T-helper 1 cell treated with Interleukin-12 subunit alpha and Interleukin-12 subunit beta and Interleukin-4 antibody, amounts not matched to agents 30 ng/mL and 1 ng/mL, for 36 hours (primary cell): ENCODE measurements around the gene RAB21. TPM values are rescaled to one million over a fixed set of nuclear protein-coding genes. Genes with fewer than 3 reads are reported as not detected.
"Not testable (repeated sequence)": the region's sequence is repeated elsewhere in the genome, so short reads cannot be mapped to it uniquely, and the experiment has no call there.

ENCODE experiments used
- intact Hi-C: fragments of 100-400 bp; cut with micrococcal nuclease; formaldehyde crosslinking; loops from one replicate; pipeline ENCODE4 v1.15.1; 2024
- total RNA-seq: library from RNA; stranded (reverse); gene quantifications from 2 replicates; pipeline ENCODE4 v1.2.3, GENCODE V29; 2022

RAB21 gene
- total RNA-seq, 1 donor from 2014 or later, result 63.3 TPM

DNA sequence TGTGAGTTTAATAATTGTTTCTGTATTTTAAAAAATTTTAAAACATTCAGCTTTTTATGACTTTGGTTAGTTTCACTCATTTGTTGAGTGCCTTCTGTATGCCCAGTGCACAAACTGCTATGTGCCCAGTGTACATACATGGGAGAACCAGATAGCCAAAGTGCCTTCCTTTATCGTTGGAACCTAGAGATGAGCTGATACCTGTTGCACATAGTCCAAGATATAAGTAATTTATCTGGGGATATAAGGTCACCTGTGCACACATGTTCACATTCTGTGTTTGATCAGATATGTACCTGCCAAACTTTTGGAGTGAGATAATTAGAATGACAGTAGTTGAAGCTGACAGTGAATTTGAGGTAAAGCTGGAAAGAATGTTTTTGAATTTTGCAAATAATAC lies 37.9 kb downstream of the RAB21 start:
- intact Hi-C loops, result no loop called here

DNA sequence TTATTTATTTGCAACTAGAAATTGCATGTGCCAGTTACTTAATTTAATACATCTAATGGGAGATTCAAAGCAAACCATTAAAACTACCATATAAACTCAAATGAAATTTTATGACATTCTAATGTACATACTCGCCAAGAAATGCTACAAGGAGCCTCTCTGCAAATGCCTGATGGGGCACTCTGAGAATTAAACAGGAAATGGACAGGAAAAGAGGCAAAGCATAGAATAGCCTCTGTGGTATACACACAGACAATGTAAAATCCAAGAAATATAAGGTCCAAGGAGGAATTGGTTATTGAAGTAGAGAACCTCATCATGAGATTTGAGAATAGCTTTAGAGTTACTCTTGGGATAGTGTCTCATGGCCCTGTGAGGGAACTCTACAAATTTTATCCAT lies 41.2 kb downstream of the RAB21 start:
- intact Hi-C loops, result no loop called here

- intact Hi-C loops, result no loop called here
Measured at GRCh38 chr12:71797531-71797930, 42.9 kb downstream of the RAB21 start.

- intact Hi-C loops, result no loop called here
Measured at GRCh38 chr12:71799106-71799505, 44.4 kb downstream of the RAB21 start.

- intact Hi-C loops, result no loop called here
Measured at GRCh38 chr12:71800177-71800576, 45.5 kb downstream of the RAB21 start.

GRCh38 chr12:71804505-71804904 lies 49.8 kb downstream of the RAB21 start:
- intact Hi-C loops, result no loop called here

DNA sequence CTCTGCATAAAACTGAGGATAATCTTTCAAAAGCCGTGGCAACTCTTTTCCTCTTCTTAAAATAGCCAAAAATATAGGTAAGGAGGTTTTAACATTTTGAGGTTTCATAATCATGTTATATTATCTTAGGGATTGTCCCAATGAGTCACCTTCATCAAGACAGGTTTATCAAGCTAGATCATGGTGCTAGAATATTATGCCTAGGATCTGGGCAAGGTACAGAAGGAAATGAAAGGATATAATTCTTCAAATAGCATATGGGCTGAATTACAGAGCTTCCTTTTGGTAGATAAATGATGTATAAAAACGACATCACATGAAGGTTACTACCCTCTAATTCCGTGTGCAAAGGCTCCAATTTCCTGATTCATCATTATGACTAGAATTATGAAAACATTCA lies 56.3 kb downstream of the RAB21 start:
- intact Hi-C loops, result no loop called here

DNA sequence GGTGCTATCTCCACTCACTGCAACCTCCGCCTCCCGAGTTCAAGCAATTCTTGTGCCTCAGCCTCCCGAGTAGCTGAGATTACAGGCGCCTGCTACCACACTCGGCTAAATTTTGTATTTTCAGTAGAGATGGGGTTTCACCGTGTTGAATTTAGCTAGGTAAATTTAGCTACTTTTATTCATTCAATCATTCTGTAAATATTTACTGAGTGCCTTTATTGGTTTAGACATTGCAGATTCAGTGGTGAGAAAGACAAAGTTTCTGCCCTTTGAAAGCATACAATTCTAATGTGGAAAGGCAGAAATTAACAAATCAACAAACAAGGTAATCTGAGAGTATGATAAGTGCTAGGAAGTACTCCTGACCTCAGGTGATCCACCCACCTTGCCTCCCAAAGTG lies 60.6 kb downstream of the RAB21 start:
- intact Hi-C loops, result not testable (repeated sequence)

- intact Hi-C loops, result not testable (repeated sequence)
Measured at GRCh38 chr12:71822088-71822487, 67.4 kb downstream of the RAB21 start.

GRCh38 chr12:71828813-71829212 lies 74.2 kb downstream of the RAB21 start:
- intact Hi-C loops, result no loop called here

DNA sequence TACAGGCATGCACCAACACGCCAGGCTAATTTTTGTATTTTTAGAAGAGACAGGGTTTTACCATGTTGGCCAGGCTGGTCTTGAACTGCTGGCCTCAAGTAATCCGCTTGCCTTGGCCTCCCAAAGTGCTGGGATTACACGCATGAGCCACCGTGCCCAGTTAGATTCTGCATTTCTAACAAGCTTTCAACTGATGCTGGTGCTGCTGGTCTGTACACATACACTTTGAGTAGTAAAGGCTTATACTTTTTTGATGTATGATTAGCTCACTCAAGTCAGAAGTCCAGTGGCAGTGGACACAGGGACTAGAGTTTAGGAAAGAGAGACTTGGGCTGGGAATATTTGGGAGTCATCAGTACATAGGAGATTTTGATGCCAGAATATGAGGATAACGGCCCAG lies 82.7 kb downstream of the RAB21 start:
- intact Hi-C loops, result no loop called here

DNA sequence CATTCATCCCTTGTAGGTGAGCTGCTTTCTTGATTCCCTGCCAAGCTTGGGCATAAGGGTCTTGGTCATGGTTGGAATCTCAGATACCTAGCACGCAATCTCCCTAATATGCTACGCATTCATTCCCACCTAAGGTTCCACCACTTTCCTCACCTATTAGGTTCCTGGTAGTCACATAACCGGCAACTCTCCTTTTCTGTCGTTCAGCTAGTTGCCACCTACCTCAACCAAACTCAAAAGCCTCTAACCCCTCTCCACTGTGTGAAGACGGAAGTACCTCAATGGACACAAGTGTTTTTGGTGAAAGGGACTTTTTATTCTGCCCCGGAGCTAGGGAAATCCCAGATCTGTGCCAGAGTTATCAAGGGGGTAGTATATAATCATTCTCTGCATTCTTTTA lies 83.6 kb downstream of the RAB21 start:
- intact Hi-C loops, result loop anchor here (2.0 kb wide), 1 partner anchor 101 kb away; the partner anchor contains the start of gene TPH2

- intact Hi-C loops, result loop anchor here (1.0 to 2.0 kb wide), 5 partner anchors 84 to 1594 kb away; partner anchors contain the start of genes RAB21, TMEM19, TPH2 and ZFC3H1
Measured at GRCh38 chr12:71838676-71839075, 84.0 kb downstream of the RAB21 start.

DNA sequence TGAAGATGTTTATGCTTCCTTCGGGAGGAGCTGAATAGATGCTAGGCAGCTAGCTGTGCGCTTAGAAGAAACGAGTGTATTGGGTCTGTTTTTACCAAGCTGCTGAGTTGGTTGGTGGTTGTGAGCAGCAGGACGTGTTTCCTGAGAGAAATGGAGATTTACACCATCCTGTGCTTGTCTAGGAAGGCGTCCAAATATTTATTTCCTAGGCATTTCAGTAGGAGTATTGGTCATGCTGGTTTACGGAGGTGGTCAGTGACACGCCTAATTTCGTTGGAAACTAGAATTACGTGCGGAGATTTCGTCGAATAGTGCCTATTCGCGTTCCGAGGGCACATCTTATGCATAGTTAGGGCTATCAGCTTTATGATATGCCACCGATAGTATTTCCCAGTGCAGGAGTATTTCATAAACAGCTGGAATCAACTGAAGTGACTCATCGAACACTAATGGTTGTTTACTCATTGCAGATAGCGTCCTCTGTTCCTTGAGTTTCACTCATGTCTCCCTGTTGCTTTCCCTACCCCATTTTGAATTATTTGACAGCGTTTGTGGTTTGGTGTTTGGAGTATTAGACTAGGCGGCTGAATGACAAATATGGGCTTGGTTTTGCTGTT lies 85.7 kb downstream of the RAB21 start:
- intact Hi-C loops, result loop anchor here (1.0 kb wide), 2 partner anchors 8 to 60 kb away; no protein-coding TSS in a partner anchor

DNA sequence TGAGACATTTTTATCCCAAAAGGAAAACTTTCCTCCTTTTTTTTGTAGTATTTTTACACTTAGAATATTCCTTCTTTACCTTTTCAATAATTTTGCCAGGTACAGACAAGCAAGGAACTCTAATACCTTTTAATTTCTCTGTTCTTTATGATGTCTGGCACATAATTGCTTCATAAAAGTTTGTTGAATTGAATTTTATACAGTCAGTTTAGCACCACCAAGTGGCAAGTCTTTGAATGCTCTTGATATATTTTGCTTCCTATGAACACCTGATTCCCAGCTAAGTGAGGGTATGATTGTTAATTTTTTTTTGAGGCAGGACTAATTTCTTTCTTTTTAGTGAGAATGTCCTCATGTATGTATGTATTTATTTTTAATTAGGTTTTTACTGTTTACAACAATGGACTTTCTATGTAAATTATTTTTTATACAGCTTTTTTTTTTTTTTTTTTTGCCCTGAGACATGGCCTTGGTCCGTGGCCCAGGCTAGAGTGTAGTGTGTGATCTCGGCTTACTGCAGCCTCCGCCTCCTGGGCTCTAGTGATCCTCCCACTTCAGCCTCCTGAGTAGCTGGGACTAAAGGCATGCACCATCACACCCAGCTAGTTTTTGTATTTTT lies 91.8 kb downstream of the RAB21 start:
- intact Hi-C loops, result loop anchor here (1.0 kb wide), 1 partner anchor 66 kb away; no protein-coding TSS in a partner anchor

- intact Hi-C loops, result loop anchor here (1.0 kb wide), 1 partner anchor 8 kb away; no protein-coding TSS in a partner anchor
Measured at GRCh38 chr12:71848212-71848611, 93.5 kb downstream of the RAB21 start.

- intact Hi-C loops, result no loop called here
Measured at GRCh38 chr12:71849109-71849851, 94.6 kb downstream of the RAB21 start.

Other genes starting within 250 kb of the RAB21 start
- gene ZFC3H1, start 91.0 kb upstream of the RAB21 start, total RNA-seq, result 65.4 and 69.2 TPM in 2 replicates
- gene THAP2, start 90.6 kb upstream of the RAB21 start, total RNA-seq, result 5.4 and 7.6 TPM in 2 replicates
- gene TMEM19, start 68.8 kb upstream of the RAB21 start, total RNA-seq, result 13.9 and 14.2 TPM in 2 replicates
- 56.2 and 57.8 TPM in 2 replicates for gene TBC1D15, start 84.9 kb downstream of the RAB21 start, total RNA-seq
- gene TPH2, start 184.0 kb downstream of the RAB21 start, total RNA-seq, result not detected in 2 replicates